ENCODE results near the gene PLGRKT.
A peak's percentile ranks its signal among the peaks of the same experiment; 100 is the strongest.
"Not testable (repeated sequence)": the region's sequence is repeated elsewhere in the genome, so short reads cannot be mapped to it uniquely, and the experiment has no call there.

The PLGRKT gene

GRCh38 chr9:5375091-5375490 is 62.6 kb downstream of the PLGRKT start:
- DNase-seq = no peak

DNA sequence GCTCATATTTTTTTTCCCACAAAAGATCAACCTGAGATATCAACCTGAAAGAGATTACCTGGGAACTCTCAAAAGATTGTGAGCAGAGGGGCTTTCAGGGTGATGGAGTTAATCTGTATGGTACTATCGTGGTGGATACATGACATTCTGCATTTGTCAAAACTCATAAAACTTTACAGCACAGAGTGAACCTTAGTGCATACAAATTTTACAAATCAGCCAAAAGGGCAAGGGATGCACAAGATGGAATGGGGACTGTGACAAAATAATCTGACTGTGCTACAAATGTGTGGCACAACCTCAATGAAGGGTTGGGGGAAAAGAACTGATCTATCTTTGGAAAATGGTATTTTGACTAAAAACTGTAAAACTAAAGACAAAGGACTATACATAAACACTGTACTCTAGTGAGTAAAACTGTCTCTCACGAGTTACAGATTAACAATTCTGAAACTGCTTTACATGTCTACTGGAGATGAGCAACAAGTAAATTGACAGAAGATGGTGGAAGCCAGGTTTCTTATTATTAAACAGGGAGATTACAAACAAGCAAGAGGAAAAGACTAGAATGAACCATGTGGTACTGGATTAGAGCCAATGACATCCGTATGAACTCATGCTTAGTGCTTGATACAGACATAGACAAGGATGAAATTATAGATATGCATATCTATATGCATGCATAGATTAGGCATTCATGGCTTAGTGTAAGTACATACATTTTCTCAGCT is 73.3 kb downstream of the PLGRKT start:
- DNase-seq = no peak

GRCh38 chr9:5361326-5362010 is 76.3 kb downstream of the PLGRKT start:
- no peak for DNase-seq

DNA sequence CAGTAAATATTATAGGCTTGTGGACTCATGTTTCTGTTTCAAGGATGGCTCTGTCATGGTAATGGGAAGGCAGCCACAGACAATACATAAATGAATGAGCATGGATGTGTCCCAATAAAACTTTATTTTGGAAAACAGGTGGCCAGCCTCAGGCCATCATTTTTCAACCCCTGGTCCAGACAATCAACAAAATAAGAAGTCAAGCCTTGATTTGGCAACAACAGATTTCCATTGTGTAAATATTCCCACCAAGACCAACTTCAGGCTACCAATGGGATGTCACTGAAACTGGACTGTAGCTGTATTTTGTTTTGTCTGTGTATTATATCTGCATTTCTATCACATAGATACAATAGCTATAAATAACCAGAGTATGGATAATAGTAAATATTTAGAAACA is 77.4 kb downstream of the PLGRKT start:
- DNase-seq = no peak

DNA sequence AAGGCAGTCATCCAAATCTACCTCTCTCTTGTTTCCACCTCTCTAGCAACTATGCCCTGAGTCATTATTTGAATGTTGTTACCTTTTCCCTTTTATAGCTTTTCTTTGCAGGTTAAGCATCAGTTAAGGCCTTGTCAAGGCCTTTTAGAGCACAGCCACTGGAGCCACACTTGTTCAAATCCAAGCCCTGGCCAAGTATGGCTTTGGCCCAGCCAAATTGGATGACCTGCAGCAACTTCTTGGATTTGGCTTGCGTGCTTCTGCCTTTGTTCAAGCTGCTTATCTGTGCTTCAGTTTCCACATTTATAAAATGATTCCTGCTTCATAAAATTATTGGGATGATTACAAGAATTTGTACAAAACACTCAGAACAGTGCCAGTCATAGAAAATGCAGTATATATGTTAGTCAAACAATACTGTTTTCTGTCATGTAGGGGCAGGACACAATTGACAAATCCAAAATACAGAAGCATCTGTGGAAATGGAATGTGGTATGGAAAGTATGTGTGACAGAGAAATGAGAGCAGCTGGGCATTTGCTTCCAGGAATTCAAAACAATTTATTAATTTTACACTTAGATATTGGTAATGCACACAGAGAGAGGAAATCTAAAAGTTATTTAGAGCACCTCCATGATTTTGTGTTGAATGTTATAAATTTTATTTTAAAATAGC is 80.2 kb downstream of the PLGRKT start:
- no peak for DNase-seq

GRCh38 chr9:5355817-5356216 is 81.9 kb downstream of the PLGRKT start:
- no peak for DNase-seq

DNA sequence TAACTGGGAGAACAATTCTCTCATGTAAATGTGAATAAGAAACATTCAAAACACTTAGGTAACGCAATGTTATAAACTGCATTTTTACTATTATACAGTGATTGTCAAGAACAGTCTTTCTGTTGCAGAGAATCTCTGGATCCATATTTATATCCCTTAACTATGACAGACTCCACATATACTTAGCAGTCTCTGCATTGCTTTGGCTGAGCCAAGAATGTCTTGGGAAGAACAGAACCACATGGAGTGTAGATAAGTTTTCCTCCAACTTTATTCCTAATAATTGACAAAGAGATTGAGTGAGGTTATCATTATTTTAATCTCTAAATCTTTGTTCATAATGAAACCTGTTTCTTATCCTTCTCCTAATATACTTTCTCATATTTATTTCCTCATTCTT is 82.5 kb downstream of the PLGRKT start:
- DNase-seq = no peak

DNA sequence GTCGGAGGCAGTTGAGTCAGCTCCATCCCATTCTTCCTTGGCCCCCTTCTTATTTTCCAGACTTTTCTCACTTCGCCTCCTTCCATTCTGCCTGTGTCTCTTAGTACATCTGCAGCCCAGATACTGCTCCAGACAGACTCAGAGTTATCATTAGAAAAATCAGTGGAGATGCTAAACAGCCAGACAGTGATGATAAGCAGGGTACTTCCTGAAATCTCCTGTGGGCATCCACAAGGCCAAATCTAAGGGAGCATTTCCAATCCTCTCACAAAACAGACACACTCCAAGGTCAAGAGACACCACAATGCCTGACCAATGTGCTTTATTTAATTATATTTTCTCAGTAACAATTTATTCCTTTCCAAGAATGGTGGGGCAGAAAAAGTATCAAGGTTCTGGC is 83.5 kb downstream of the PLGRKT start:
- no peak for DNase-seq

DNA sequence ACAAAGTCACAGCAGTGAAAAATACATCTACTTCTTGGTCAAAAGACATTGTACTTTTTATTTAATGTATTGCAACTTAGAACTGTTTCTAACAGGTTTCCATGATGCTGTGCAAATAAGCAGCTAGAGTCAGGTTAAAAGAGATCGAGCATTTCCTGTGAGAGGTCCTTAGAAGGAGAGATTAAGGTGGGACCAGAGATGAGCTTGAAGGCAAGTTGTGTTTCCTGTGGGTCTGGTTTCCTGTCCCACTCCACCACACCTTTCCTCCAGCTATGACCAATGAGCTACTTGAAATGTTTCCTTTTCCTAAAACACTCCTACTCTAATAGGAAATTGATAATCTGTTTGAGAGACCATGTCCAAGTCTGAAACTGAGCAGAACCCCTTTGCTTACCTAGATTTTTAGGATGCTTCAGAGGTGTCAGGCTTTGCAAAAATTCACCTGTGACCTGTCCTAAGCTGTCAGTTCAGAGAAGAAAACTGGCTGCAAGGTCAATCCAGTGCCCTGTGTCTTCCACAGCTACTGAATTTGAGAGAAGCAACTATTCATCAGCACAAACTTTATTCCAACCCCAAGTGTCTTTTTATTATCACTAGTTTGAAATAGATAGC is 85.0 kb downstream of the PLGRKT start:
- no peak for DNase-seq

DNA sequence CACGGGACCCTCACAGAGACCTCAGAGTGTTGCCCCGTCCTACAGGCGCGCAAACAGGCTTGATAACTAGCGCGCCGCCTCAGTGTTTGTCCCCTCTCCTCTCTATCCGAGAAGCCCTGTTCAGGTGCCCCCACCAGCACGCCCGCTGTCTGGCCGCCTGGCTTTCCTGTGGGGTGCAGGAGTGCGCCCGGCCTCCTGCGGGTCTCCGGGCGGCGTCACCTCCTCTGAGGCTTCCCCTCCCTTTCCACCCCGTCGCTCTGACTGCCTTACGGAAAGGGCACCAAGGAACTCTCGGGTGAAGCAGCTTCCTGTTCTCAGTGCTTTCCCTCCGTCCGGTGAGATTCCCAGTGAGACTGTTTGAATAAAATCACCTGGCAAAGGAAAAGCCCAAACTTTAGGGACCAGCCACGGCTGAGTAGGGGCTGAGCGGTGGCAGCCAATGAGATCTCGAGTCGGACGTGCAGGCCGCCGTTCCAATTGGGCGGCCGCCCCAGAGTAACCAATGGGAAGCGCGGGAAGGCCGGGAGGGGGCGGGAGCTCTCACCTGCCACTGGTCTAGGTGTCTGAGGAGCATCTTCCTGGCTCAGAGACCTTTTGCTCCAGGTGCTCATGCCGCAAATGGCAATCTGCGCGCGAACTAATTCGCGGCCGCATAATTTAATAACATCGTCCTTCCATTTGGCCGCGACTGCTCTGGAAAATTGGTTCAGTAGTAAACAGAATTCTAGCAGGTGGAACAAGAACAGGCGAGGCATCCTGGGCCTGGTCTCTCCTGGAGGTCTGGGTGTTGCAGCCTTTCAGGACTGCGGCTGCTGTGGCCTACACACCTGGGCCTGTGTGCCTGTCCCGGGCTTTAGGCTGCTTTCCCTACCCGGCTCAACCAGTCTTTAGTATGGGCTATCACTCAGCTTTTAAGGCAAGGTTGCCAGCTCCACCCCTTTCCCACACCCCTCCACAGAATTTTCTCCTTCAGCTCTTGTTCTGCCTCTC is 98.4 kb downstream of the PLGRKT start, which contains the start of gene RLN1:
TSS of gene RLN1 (minus strand) at position 885 of the 990 bp plus-strand sequence. CDS start at position 755, 130 bp downstream.
- peak; percentile 76 for DNase-seq

DNA sequence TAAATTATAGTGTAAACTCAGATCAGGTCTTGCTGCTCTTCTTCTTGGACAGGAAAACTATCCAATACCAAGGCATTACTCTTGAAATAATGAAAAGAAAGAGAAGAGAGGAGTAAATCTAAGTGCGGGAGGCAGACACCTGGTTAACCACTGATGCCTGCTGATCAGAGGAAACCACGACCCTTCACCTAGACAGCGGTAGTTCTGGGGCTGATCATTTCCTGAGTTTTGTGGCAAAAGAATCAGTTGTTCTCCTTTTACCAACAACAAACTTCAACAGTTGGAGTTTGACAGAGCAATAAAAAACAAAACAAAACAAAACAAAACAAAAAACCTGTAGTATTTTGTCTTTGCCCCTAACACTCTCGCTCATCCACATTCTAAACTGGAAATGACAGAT is 101.0 kb downstream of the PLGRKT start:
- DNase-seq = no peak

GRCh38 chr9:5331276-5331675 is 106.4 kb downstream of the PLGRKT start:
- not testable (repeated sequence) for DNase-seq

GRCh38 chr9:5326893-5327548 is 110.7 kb downstream of the PLGRKT start:
- no peak for DNase-seq

DNA sequence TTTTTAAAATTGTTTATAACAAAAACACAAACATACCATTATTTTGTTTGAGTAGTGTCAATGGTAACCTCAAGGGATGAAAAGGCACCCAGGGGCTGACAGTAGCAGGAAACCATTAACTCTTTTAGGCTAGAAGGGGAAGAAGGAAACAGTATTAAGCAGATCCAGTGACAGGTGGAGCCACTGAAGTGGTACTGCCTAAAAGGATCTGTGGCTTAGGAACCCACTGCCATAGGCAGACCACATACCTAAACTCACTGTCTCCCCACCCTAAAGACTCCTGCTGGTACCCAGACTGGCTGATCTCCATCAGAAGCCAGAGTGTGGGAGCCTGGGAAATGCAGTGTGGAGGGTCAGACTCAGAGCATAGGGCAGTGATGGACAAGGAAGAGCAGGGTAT is 111.5 kb downstream of the PLGRKT start:
- DNase-seq = no peak

DNA sequence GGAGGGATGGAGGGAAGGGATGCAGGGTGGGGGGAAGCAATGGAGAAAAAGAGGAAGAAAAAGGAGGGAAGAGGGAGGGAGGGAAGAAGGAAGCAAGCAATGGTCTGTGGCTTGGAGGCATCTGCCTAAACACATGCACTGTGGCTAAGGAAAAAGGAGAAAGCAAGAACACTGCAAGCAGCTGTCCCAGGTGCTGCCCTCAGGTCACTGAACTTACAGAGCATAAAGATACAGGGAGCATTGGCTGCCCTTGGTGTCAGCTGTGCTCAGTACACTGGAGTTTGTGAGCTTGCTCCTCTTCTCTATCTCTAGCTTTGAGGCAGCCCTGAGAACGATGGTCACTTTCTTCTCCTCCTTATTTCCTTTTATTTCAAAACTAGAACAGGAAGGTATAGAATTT is 116.1 kb downstream of the PLGRKT start:
- not testable (repeated sequence) for DNase-seq

DNA sequence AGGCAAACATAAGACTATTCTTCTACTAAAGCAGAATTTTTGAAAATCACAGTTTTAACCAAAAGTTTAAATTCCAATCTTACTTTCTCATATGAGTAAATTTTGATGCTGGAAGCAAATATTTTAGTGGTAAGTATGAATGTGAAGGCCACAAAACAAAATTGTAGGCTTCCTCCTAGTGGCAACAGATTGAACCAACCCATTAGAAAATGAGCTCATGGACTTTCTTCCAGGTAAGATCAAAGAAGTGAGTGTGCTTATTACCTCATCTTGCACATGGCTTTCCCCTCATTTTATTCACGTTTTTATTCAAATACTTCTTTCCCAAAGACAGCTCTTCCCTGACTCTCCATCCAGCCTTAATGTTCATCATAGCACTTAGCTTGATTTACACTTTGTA is 116.7 kb downstream of the PLGRKT start:
- no peak for DNase-seq

DNA sequence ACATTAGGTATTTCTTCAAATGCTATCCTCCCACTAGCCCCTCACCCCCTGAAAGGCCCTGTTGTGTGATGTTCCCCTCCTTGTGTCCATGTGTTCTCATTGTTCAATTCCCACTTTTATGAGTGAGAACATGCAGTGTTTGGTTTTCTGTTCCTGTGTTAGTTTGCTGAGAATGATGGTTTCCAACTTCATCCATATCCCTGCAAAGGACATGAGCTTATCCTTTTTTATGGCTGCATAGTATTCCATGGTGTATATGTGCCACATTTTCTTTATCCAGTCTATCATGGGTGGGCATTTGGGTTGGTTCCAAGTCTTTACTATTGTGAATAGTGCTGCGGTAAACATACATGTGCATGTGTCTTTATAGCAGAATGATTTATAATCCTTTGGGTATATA is 121.3 kb downstream of the PLGRKT start:
- DNase-seq = not testable (repeated sequence)

DNA sequence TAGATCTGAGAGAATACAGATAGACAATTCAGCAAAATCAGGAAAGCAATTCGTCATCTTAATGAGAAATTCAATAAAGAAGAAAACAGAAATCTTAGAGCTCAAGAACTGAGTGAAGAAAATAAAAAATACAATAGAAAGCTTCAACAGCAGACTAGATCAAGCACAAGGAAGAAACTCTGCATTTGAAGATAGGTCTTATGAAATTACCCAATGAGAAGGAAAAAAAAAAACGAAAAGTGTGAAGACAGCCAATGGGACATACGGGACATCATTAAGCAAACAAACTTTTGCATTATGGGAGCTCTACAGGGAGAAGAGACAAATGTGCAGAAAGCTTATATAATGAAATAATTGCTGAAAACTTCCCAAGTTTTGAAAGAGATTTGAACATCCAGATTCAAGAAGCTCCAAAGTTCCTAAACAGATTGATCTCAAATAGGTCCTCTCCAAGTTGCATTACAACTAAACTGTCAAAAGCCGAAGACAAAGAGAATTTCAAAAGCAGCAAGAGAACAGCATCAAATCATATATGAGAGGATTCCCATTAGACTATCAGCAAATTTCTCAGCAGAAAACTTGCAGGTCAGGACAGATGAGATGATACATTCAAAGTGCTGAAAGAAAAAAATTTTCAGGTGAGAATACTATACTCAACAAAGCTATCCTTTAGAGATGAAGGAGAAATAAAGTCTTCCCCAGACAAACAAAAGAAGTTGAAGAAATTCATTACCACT is 122.4 kb downstream of the PLGRKT start:
- no peak for DNase-seq

- no peak for DNase-seq
These were observed 126.9 kb downstream of the PLGRKT start for GRCh38 chr9:5310851-5311250.

Data from activated CD8-positive, alpha-beta memory T cell treated with anti-CD3 and anti-CD28 coated beads for 24 hours (primary cell).